ENCODE data around the gene MYL5. TPM values are rescaled to one million over a fixed set of nuclear protein-coding genes. Genes with fewer than 3 reads are reported as not detected.

Gene MYL5
- total RNA-seq, 1 experiment from 2014 or later, result 29.8 TPM

GRCh38 chr4:664713-665231, 9.6 kb upstream of the MYL5 start:
- no peaks in the 10 kb centered on the region for H3K9me2 ChIP-seq (ENCODE audit: insufficient read depth)
- no peak overlapping the region for H3K27ac ChIP-seq
- H3K4me3 ChIP-seq, result no peak overlapping the region
- no peaks in the 10 kb centered on the region for H3K4me1 ChIP-seq (replicated peaks; ENCODE audit: insufficient read depth)
- CTCF ChIA-PET, result no interaction called here
- peaks cover 37% of the 10 kb centered on the region for H3K27me3 ChIP-seq (ENCODE audit: insufficient read depth, low read depth)
- intact Hi-C loops (cut with micrococcal nuclease; ENCODE audit: unreplicated experiment), result no loop called here
- H3K4me2 ChIP-seq, result no peak overlapping the region
- TF ChIP-seq EZH2 (IDR thresholded peaks at IDR 0.05; ENCODE audit: low read depth), result no peak
- no peak for TF ChIP-seq CTCF (conservative IDR thresholded peaks at IDR 0.05)
- H3F3A ChIP-seq (ENCODE audit: insufficient read depth, low read depth), result no peaks in the 10 kb centered on the region
- H2AFZ ChIP-seq, result no peak overlapping the region
- POLR2A ChIA-PET (ENCODE audit: unreplicated experiment), result no interaction called here
- H3K9me3 ChIP-seq (ENCODE audit: insufficient read depth, low read depth), result no peaks in the 10 kb centered on the region
- H3K36me3 ChIP-seq (ENCODE audit: low read depth), result no peaks in the 10 kb centered on the region
- no peak for DNase-seq
- BruUV-seq (replicated peaks), result no TSS peak
- no peaks in the 10 kb centered on the region for H4K20me1 ChIP-seq (ENCODE audit: insufficient read depth)
- no peaks in the 10 kb centered on the region for H3K79me2 ChIP-seq (ENCODE audit: low read depth)

GRCh38 chr4:665381-665750, 9.0 kb upstream of the MYL5 start:
- Histone ChIP-seq H3K79me2 (ENCODE audit: low read depth) (no peaks in the 10 kb centered on the region), H2AFZ (no peak overlapping the region), H3K9me3 (ENCODE audit: insufficient read depth, low read depth) (no peaks in the 10 kb centered on the region), H4K20me1 (ENCODE audit: insufficient read depth) (no peaks in the 10 kb centered on the region), H3K27ac (no peak overlapping the region), H3F3A (ENCODE audit: insufficient read depth, low read depth) (no peaks in the 10 kb centered on the region), H3K9me2 (ENCODE audit: insufficient read depth) (no peaks in the 10 kb centered on the region), H3K4me2 (no peak overlapping the region), H3K4me3 (no peak overlapping the region), H3K4me1 (replicated peaks; ENCODE audit: insufficient read depth) (no peaks in the 10 kb centered on the region), H3K36me3 (ENCODE audit: low read depth) (no peaks in the 10 kb centered on the region), H3K27me3 (ENCODE audit: insufficient read depth, low read depth) (peaks cover 37% of the 10 kb centered on the region)
- no peak for DNase-seq
- intact Hi-C loops (cut with micrococcal nuclease; ENCODE audit: unreplicated experiment), result no loop called here
- POLR2A ChIA-PET (ENCODE audit: unreplicated experiment), result no interaction called here
- CTCF ChIA-PET, result no interaction called here
- TF ChIP-seq CTCF (conservative IDR thresholded peaks at IDR 0.05) (no peak), EZH2 (IDR thresholded peaks at IDR 0.05; ENCODE audit: low read depth) (no peak)
- no TSS peak for BruUV-seq (replicated peaks)

- Histone ChIP-seq H2AFZ (no peak overlapping the region), H3K36me3 (ENCODE audit: low read depth) (no peaks in the 10 kb centered on the region), H3K9me3 (ENCODE audit: insufficient read depth, low read depth) (no peaks in the 10 kb centered on the region), H3K79me2 (ENCODE audit: low read depth) (no peaks in the 10 kb centered on the region), H3K27ac (no peak overlapping the region), H4K20me1 (ENCODE audit: insufficient read depth) (no peaks in the 10 kb centered on the region), H3K9me2 (ENCODE audit: insufficient read depth) (no peaks in the 10 kb centered on the region), H3F3A (ENCODE audit: insufficient read depth, low read depth) (no peaks in the 10 kb centered on the region), H3K27me3 (ENCODE audit: insufficient read depth, low read depth) (peaks cover 37% of the 10 kb centered on the region), H3K4me1 (replicated peaks; ENCODE audit: insufficient read depth) (no peaks in the 10 kb centered on the region), H3K4me3 (no peak overlapping the region), H3K4me2 (no peak overlapping the region)
- BruUV-seq (replicated peaks), result no TSS peak
- CTCF ChIA-PET, result no interaction called here
- no peak for DNase-seq
- POLR2A ChIA-PET (ENCODE audit: unreplicated experiment), result interaction anchor here (0.5 kb wide), 1 partner anchor 27 kb away, joined by 5 read pairs; no protein-coding TSS in a partner anchor
- intact Hi-C loops (cut with micrococcal nuclease; ENCODE audit: unreplicated experiment), result no loop called here
- TF ChIP-seq EZH2 (IDR thresholded peaks at IDR 0.05; ENCODE audit: low read depth) (no peak), CTCF (conservative IDR thresholded peaks at IDR 0.05) (no peak)
These were observed 8.4 kb upstream of the MYL5 start for GRCh38 chr4:665751-666435.

Data from PC-9 (cell line).